ENCODE results near the gene ZNF213. TPM values are rescaled to one million over a fixed set of nuclear protein-coding genes. Genes with fewer than 3 reads are reported as not detected.

Gene ZNF213
- total RNA-seq (2014; rRNA removed; shearing (Covaris generic)): 5.2 and 6.7 TPM in 2 replicates

DNA sequence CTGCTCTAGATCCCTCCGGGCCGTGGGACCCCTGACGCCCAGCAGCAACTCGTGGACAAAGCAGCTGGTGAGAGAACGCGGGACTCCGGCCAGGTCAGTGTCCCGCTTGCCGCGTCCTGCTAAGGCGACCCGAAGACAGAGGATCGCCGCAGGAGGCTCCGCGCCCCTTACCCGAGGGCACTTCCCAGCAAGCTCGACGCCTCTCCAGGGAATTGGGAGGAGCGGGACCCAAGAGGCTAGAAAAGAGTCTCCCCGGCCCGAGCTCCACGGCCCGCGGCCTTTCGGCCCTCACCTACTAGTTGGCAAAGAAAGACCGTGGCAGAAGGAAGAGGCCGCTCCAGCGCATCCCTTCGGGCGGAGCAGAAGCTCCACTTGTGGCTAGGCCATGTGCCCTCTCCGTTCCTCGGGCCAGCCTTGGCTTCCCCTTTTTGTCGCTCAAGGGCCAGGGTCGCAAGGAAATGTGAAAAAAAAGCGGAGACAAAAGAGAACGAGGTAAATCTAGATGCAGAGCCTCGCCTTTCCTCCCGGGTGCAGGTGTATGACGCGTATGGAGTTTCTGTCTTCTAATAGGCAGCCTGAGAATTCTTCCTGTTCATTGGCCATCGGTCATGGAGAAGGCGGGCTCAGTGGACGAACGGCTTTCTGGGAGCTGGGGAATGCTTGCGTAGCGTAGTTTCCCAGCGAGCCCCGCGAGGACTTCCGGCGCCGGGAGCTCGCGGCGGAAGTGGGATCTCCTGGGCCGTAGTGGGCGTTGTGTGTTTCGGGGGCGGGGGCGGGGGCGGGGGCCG is at the start of gene ZNF213:
Gene ZNF213, plus strand, starts transcription at position 692 of the 788 bp plus-strand sequence. CDS start 2,252 bp downstream, outside the sequence.

DNA sequence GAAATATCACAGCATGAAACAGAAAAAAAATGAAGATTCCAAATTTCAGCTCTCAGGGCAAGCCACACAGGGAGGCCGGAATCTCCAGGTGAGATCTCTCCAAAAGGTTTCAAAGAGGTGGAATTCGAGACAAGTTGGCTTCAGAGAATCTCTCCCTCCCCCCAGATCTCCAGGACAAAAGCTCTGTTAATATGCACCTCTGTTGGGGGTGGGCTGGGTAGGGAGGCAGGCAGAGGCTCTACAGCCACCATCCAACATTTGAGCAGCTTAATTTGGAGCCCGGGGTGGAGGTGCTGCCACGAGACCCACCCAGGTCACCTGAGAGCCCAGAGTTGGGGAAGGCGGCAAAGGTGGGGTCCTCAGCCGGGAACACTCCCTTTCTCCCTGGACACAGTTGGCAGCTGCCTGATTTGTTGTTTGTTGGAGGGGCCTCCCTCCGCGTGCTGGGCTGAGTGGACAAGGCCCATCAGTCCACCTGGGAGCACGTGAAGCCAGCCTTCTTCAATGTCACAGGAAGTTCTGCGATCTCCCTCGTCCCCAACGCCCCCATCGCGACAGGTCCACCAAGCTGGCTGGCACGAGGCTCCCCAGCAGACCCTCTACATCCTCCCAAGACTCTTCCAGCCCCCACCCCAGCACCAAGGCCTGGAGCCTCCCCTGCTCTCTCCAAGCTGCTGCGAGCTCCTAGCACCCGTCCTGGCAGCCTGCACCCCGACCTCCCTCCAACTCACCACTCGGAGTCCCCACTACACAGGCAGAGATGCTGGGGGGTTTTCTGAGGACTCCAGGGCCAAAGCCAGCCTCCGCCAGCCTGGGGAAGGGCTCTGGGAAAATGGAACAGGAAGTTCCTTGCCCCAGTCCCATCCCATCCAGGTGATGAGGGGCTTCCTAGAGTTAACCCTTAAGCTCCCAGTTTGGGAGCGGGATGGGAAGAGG is 36.1 kb upstream of the ZNF213 start, which contains the start of gene ZSCAN10:
Gene ZSCAN10, minus strand, starts transcription at position 836 of the 936 bp plus-strand sequence. CDS start 6,357 bp downstream, outside the sequence.

DNA sequence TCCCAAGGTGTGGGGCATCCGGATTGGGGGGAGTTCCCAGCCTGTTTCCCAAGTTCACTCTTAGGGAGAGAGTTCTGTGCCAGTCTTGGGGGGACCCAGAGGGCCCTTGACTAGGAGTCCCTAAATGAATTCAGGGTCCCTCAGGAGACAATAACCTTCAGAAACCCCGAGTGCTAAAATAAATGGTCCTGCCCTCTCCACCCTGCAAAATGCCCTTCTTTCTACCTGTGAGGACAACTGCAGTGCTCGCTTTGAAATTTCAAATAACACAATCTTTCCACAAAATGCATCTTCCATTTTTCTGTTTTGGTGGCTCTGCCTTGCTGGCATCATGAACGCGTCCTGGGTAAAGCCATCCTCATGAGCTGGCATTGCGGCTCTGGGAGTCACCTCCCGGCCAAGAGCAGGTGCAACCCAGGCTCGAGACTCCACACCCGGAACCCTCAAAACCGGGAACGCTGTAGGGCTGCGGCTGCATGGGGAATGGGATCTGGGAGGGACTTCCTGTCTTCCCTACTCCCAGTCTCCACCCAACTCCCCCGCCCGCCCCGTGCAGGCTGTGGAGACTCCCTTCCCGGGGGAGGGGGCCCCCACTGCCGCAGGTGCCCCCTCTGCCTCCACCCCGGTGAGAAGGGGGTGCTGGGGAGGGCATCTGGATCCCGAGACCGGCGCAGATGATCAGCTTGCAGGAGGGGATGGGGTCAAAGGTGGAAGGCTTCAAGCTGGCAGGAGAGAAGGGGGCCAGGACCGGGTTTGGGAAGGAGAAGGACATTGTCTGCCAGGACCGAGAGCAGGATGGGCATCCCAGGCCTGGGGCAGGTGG is 22.6 kb upstream of the ZNF213 start, which contains the start of gene ZNF205:
Gene ZNF205, plus strand, starts transcription at position 529 of the 823 bp plus-strand sequence. CDS start 845 bp downstream, outside the sequence.

DNA sequence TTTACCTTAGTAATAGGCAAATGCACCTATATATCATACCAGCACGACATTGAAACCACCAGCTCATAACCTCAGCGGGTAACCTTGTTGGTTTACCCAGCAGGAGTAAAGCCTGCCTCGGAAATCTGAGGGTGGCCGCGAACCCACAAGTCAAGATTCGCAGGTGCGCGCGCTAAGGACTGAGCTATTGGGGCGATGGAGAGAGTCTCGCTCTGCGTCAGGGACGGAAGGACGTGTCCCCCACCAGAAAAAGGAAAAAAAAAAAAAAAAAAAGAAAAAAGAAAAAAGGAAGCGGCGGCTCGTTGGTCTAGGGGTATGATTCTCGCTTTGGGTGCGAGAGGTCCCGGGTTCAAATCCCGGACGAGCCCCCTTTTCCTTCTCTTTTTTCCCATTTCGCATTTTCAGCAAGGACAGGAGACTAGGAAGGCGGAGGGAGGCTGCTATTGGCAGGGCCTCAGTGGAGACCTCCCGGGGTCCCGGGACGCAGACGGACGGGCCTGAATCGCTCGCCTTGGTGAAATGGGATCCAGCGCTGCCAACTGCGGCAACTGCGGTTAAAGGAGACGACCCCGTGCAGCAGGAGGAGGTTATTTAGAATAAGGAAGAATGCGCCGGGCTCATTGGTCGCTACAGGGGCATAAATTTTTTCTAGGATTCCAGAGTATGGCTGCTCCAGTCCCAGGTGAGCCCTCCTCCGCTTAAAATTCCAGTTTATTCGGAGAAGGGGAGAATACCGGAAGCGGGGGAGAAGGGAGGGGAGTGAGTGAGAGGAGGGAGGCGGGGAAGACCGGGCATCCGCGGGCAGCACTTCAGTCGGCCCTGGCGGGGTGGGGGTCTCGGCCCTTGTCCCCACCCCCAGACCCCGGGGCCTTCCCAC is 53.2 kb downstream of the ZNF213 start, which contains the start of gene OR1F1:
Gene OR1F1, plus strand, starts transcription at position 407 of the 877 bp plus-strand sequence.

Small RNAs within 50 kb of the gene (small RNA-seq; reads per million reads assigned to genes)
- gene RNU1-22P: 0.21 reads per million

Other genes starting within 250 kb of the ZNF213 start
- gene FLYWCH1, start 223.1 kb upstream of the ZNF213 start, total RNA-seq (2014; rRNA removed; shearing (Covaris generic)): 41.3 and 52.4 TPM in 2 replicates
- 2.4 and 4.1 TPM in 2 replicates for gene KREMEN2, start 170.8 kb upstream of the ZNF213 start, total RNA-seq (2014; rRNA removed; shearing (Covaris generic))
- gene PAQR4, start 165.7 kb upstream of the ZNF213 start, total RNA-seq (2014; rRNA removed; shearing (Covaris generic)): 53.7 and 63.3 TPM in 2 replicates
- gene PKMYT1, start 154.6 kb upstream of the ZNF213 start, total RNA-seq (2014; rRNA removed; shearing (Covaris generic)): 43.6 and 56.7 TPM in 2 replicates
- gene CLDN9, start 122.1 kb upstream of the ZNF213 start, total RNA-seq (2014; rRNA removed; shearing (Covaris generic)): not detected in 2 replicates
- gene CLDN6, start 116.8 kb upstream of the ZNF213 start, total RNA-seq (2014; rRNA removed; shearing (Covaris generic)): not detected in 2 replicates
- 716 and 822 TPM in 2 replicates for gene TNFRSF12A, start 114.7 kb upstream of the ZNF213 start, total RNA-seq (2014; rRNA removed; shearing (Covaris generic))
- gene HCFC1R1, start 111.1 kb upstream of the ZNF213 start, total RNA-seq (2014; rRNA removed; shearing (Covaris generic)): 126 and 144 TPM in 2 replicates
- gene THOC6, start 111.0 kb upstream of the ZNF213 start, total RNA-seq (2014; rRNA removed; shearing (Covaris generic)): 63.8 and 65.4 TPM in 2 replicates
- not detected in 2 replicates for gene BICDL2, start 98.1 kb upstream of the ZNF213 start, total RNA-seq (2014; rRNA removed; shearing (Covaris generic))
- gene MMP25, start 88.5 kb upstream of the ZNF213 start, total RNA-seq (2014; rRNA removed; shearing (Covaris generic)): 0.16 and 0.75 TPM in 2 replicates
- 2.2 TPM in 1 of 2 replicates, not detected in the other for gene IL32, start 69.4 kb upstream of the ZNF213 start, total RNA-seq (2014; rRNA removed; shearing (Covaris generic))
- 0.26 and 2.2 TPM in 2 replicates for gene ZSCAN10, start 35.7 kb upstream of the ZNF213 start, total RNA-seq (2014; rRNA removed; shearing (Covaris generic))
- gene ZNF205, start 22.4 kb upstream of the ZNF213 start, total RNA-seq (2014; rRNA removed; shearing (Covaris generic)): 16.9 and 18.4 TPM in 2 replicates
- gene OR1F1, start 53.2 kb downstream of the ZNF213 start, total RNA-seq (2014; rRNA removed; shearing (Covaris generic)): not detected in 2 replicates
- gene ZNF200, start 100.1 kb downstream of the ZNF213 start, total RNA-seq (2014; rRNA removed; shearing (Covaris generic)): 14.2 and 15.4 TPM in 2 replicates
- 0.38 TPM in 1 of 2 replicates, not detected in the other for gene MEFV, start 121.6 kb downstream of the ZNF213 start, total RNA-seq (2014; rRNA removed; shearing (Covaris generic))
- 88.5 and 92.5 TPM in 2 replicates for gene ZNF263, start 148.5 kb downstream of the ZNF213 start, total RNA-seq (2014; rRNA removed; shearing (Covaris generic))
- gene TIGD7, start 170.4 kb downstream of the ZNF213 start, total RNA-seq (2014; rRNA removed; shearing (Covaris generic)): 5.0 and 6.7 TPM in 2 replicates
- gene ZNF75A, start 170.5 kb downstream of the ZNF213 start, total RNA-seq (2014; rRNA removed; shearing (Covaris generic)): 16.6 and 21.6 TPM in 2 replicates
- not detected in 2 replicates for gene OR2C1, start 220.9 kb downstream of the ZNF213 start, total RNA-seq (2014; rRNA removed; shearing (Covaris generic))

Measured in A375 (cell line).